Stomach (tissue), 4 donors: ENCODE results near the gene ZNF74.

Source experiments
- CTCF ChIP-seq, 7 experiments: fragments of 450-650 bp in 4 of 7; fragments of 200-600 bp in 3 of 7; sonication (generic) in 3 of 7; IDR thresholded peaks; one replicate each; pipeline ENCODE4 v1.5.1; 2016 to 2019; ENCODE audit warnings: antibody characterized with exemption in 7 of 7, control low read depth in 2 of 7, mild to moderate bottlenecking in 1 of 7
- EP300 ChIP-seq: sonication (generic); formaldehyde crosslinking; IDR thresholded peaks from one replicate; pipeline ENCODE4 v1.6.1; 2017; ENCODE audit warnings: antibody characterized with exemption
- POLR2AphosphoS5 ChIP-seq, 3 donors: sonication (generic); formaldehyde crosslinking; IDR thresholded peaks; one replicate each; pipeline ENCODE4 v1.6.1; 2016; ENCODE audit warnings: antibody characterized with exemption in 3 of 3

GRCh38 chr22:20423906-20424551 lies 30.1 kb downstream of the ZNF74 start:
- TF ChIP-seq CTCF (IDR thresholded peaks at IDR 0.05) (no peak), EP300 (no peak), POLR2AphosphoS5 (IDR thresholded peaks at IDR 0.05) (no peak)
